B cell (primary cell): ENCODE measurements around the gene EGR2. TPM values are rescaled to one million over a fixed set of nuclear protein-coding genes. Genes with fewer than 3 reads are reported as not detected.

Experiments used
- ATAC-seq: fragments of 200-7000 bp; cut with Tn5 transposase; one replicate; pipeline ENCODE4 v1.10.0; 2021; ENCODE audit warnings: low read depth, mild to moderate bottlenecking, moderate number of reproducible peaks, moderate library complexity
- CTCF ChIA-PET: fragments of 350-600 bp; sonication (Branson Sonifier 250); formaldehyde crosslinking; loops from one replicate; lab custom pipeline; 2021; ENCODE audit warnings: antibody characterized with exemption, inconsistent platforms; lab: Charles Lee
- POLR2A ChIA-PET: fragments of 350-600 bp; sonication (Branson Sonifier 250); formaldehyde crosslinking; loops from one replicate; lab custom pipeline; 2021; ENCODE audit warnings: antibody characterized with exemption; lab: Charles Lee
- DNase-seq: peaks from one replicate; pipeline ENCODE4 v3.0.0; 2013
- H2AFZ ChIP-seq: 2 replicates; pipeline ENCODE4 v1.6.1; 2012; ENCODE audit warnings: mild to moderate bottlenecking, low read depth, low read length; ENCODE audit not compliant: insufficient read depth, poor library complexity, severe bottlenecking
- H3K27ac ChIP-seq, 2 donors: 1 replicate in 1 of 2; 2 replicates in 1 of 2; pipeline ENCODE4 v1.5.1; 2012 to 2013; ENCODE audit warnings: low read length in 2 of 2, mild to moderate bottlenecking in 2 of 2, moderate library complexity in 1 of 2
- H3K27me3 ChIP-seq, 4 experiments: fragments of 200-600 bp in 1 of 4; sonication (generic) in 1 of 4; replicated peaks in 1 of 4; 1 replicate in 2 of 4; 2 replicates in 2 of 4; pipeline versions ENCODE4 v1.6.1 to v1.7.0; 2013 to 2016; ENCODE audit warnings: low read length in 3 of 4, mild to moderate bottlenecking in 2 of 4, mixed read lengths in 1 of 4, moderate library complexity in 1 of 4; ENCODE audit not compliant: insufficient read depth in 4 of 4, control insufficient read depth in 3 of 4; ENCODE audit errors: control extremely low read depth in 1 of 4
- H3K36me3 ChIP-seq, 2 experiments: replicated peaks in 1 of 2; 1 replicate in 1 of 2; 2 replicates in 1 of 2; pipeline versions ENCODE4 v1.6.1 to v1.7.1; 2013; ENCODE audit warnings: low read length in 1 of 2; ENCODE audit not compliant: insufficient read depth in 2 of 2, control insufficient read depth in 1 of 2; ENCODE audit errors: control extremely low read depth in 1 of 2, extremely low read depth in 1 of 2
- H3K4me1 ChIP-seq, 2 donors: fragments of 200-600 bp in 1 of 2; sonication (generic) in 1 of 2; 1 replicate in 1 of 2; 2 replicates in 1 of 2; pipeline versions ENCODE4 v1.5.1 to v1.6.1; 2013 to 2017; ENCODE audit warnings: low read length in 2 of 2; ENCODE audit not compliant: control insufficient read depth in 2 of 2, insufficient read depth in 2 of 2
- H3K4me2 ChIP-seq: replicated peaks from 2 replicates; pipeline ENCODE3; 2012; ENCODE audit warnings: mild to moderate bottlenecking, low read depth, low read length; ENCODE audit not compliant: poor library complexity, severe bottlenecking
- H3K4me3 ChIP-seq, 5 experiments: fragments of 200-600 bp in 1 of 5; sonication (generic) in 1 of 5; 1 replicate in 3 of 5; 2 replicates in 2 of 5; pipeline versions ENCODE4 v1.5.1 to v1.7.0; 2011 to 2016; ENCODE audit warnings: low read length in 4 of 5, mild to moderate bottlenecking in 4 of 5, low read depth in 2 of 5, control low read depth in 1 of 5, moderate library complexity in 1 of 5; ENCODE audit not compliant: insufficient read depth in 1 of 5; ENCODE audit errors: control extremely low read depth in 1 of 5, extremely low read depth in 1 of 5
- H3K79me2 ChIP-seq: fragments of 200-600 bp; sonication (generic); one replicate; pipeline ENCODE4 v1.6.0; 2016; ENCODE audit warnings: low read length; ENCODE audit not compliant: control insufficient read depth, insufficient read depth
- H3K9ac ChIP-seq: fragments of 200-600 bp; sonication (generic); 2 replicates; pipeline ENCODE4 v1.6.1; 2017; ENCODE audit warnings: mild to moderate bottlenecking, low read length, moderate library complexity
- H3K9me3 ChIP-seq, 3 donors: one replicate each; pipeline versions ENCODE4 v1.6.1 to v1.7.1; 2013; ENCODE audit warnings: low read length in 2 of 3; ENCODE audit not compliant: control insufficient read depth in 2 of 3, insufficient read depth in 1 of 3; ENCODE audit errors: control extremely low read depth in 1 of 3
- H4K20me1 ChIP-seq: 2 replicates; pipeline ENCODE4 v1.6.0; 2012; ENCODE audit warnings: mild to moderate bottlenecking, low read length; ENCODE audit not compliant: insufficient read depth, control insufficient read depth, poor library complexity, severe bottlenecking
- H3K27ac Mint-ChIP-seq: one replicate; pipeline ENCODE4 v1.8.0; 2021; ENCODE audit warnings: mixed read lengths
- H3K27me3 Mint-ChIP-seq: one replicate; pipeline ENCODE4 v1.8.0; 2021; ENCODE audit warnings: mixed read lengths
- H3K4me1 Mint-ChIP-seq: one replicate; pipeline ENCODE4 v1.8.0; 2021; ENCODE audit warnings: mixed read lengths
- H3K4me3 Mint-ChIP-seq: one replicate; pipeline ENCODE4 v1.8.0; 2021; ENCODE audit warnings: mixed read lengths
- H3K9me3 Mint-ChIP-seq: one replicate; pipeline ENCODE4 v1.8.0; 2022; ENCODE audit warnings: mixed read lengths; ENCODE audit not compliant: insufficient read depth
- CTCF ChIP-seq: fragments of 200-600 bp; IDR thresholded peaks from one replicate; pipeline ENCODE4 v1.8.0; 2022; ENCODE audit warnings: antibody characterized with exemption, mild to moderate bottlenecking
- EZH2 ChIP-seq: IDR thresholded peaks from 2 replicates; pipeline ENCODE4 v1.6.1; 2012; ENCODE audit warnings: borderline replicate concordance, low read depth, mild to moderate bottlenecking, moderate library complexity, low read length; ENCODE audit not compliant: insufficient read depth, poor library complexity, severe bottlenecking
- WGBS: methylation state at CpG from one replicate; pipeline ENCODE4 v1.1.5; 2013; ENCODE audit warnings: missing lambda C conversion rate; ENCODE audit not compliant: insufficient coverage; 5-methylcytosine and 5-hydroxymethylcytosine counted together
- intact Hi-C: fragments of 100-400 bp; cut with micrococcal nuclease; formaldehyde crosslinking; loops from one replicate; pipeline ENCODE4 v1.10.0; 2022
- polyA plus RNA-seq: library from polyadenylated mRNA; depleted of rRNA; stranded (reverse); fragments of >200 nt; gene quantifications from 2 replicates; pipeline ENCODE4 v1.2.3, GENCODE V29; 2012
- total RNA-seq, 2 donors: library from RNA; stranded (reverse); fragments of 120-200 nt in 1 of 2; gene quantifications; 1 replicate in 1 of 2; 2 replicates in 1 of 2; pipeline versions ENCODE4 v1.2.3 to v1.2.4, GENCODE V29; 2013 to 2022

Gene EGR2
- total and polyA plus RNA-seq, 2 donors (not counting 1 experiment from before 2014, with no cell fraction given) = 6.3 to 10.9 TPM

GRCh38 chr10:62810156-62810902, 5.8 kb downstream of the EGR2 start:
- Histone ChIP-seq H3K27me3 (peaks cover 0 to 14% (median 0%) of the 10 kb centered on the region in 4 experiments), H4K20me1 (peaks cover 34% of the 10 kb centered on the region), H3K4me1 (peaks cover 37 to 39% of the 10 kb centered on the region in 2 donors), H2AFZ (no peak overlapping the region), H3K9me3 (no peaks in the 10 kb centered on the region), H3K9ac (no peak overlapping the region), H3K36me3 (peaks cover 0 to 6% of the 10 kb centered on the region in 2 experiments), H3K27ac (no peak overlapping the region), H3K4me3 (no peak overlapping the region), H3K79me2 (peaks cover 48% of the 10 kb centered on the region), H3K4me2 (no peak overlapping the region)
- Mint-ChIP-seq H3K27me3 (no peaks in the 10 kb centered on the region), H3K4me3 (no peak overlapping the region), H3K4me1 (peaks cover 70% of the 10 kb centered on the region), H3K27ac (no peak overlapping the region), H3K9me3 (no peaks in the 10 kb centered on the region)
- ChIA-PET CTCF (interaction anchor here (1.2 to 4.4 kb wide), 2 partner anchors 7 to 910 kb away, joined by 3 to 42 read pairs; partner anchors contain the start of gene EGR2), POLR2A (no interaction called here)
- no peak for DNase-seq
- TF ChIP-seq EZH2 (no peak), CTCF (no peak)
- WGBS = 100% methylated on average over 1 of the region's 8 CpGs
- intact Hi-C loops = loop anchor here (10.0 kb wide), 1 partner anchor 454 kb away; no protein-coding TSS in a partner anchor
- no peak for ATAC-seq

GRCh38 chr10:62806251-62806650, 9.9 kb downstream of the EGR2 start:
- Mint-ChIP-seq H3K27ac (peak overlapping the region; percentile 15), H3K4me1 (peaks cover 52% of the 10 kb centered on the region), H3K27me3 (no peaks in the 10 kb centered on the region), H3K4me3 (peak overlapping the region; percentile 98), H3K9me3 (no peaks in the 10 kb centered on the region)
- ATAC-seq = no peak
- no peak overlapping the region for H2AFZ ChIP-seq
- ChIA-PET POLR2A (no interaction called here), CTCF (interaction anchor here (1.7 to 4.4 kb wide), 3 partner anchors 11 to 368 kb away, joined by 10 to 42 read pairs (median 12); partner anchors contain the start of gene EGR2)
- H3K9me3 ChIP-seq = no peaks in the 10 kb centered on the region
- no peaks in the 10 kb centered on the region for H3K27me3 ChIP-seq
- TF ChIP-seq CTCF (no peak), EZH2 (no peak)
- peaks cover 41% of the 10 kb centered on the region for H3K79me2 ChIP-seq
- no peak for DNase-seq
- no peak overlapping the region for H3K9ac ChIP-seq
- intact Hi-C loops = no loop called here
- H4K20me1 ChIP-seq = peaks cover 19% of the 10 kb centered on the region
- H3K27ac ChIP-seq = no peak overlapping the region
- H3K36me3 ChIP-seq = peaks cover 0 to 6% of the 10 kb centered on the region in 2 experiments
- H3K4me2 ChIP-seq = peak overlapping the region; percentile 94
- peaks cover 26 to 29% of the 10 kb centered on the region in 2 donors for H3K4me1 ChIP-seq
- peak overlapping the region in 4 of 5 experiments; percentile 34 to 97 (median 80) for H3K4me3 ChIP-seq
- WGBS = no CpG with 5 or more reads among the region's 1 CpG
